ENCODE data around the gene C4orf46.
"Not testable (repeated sequence)": the region's sequence is repeated elsewhere in the genome, so short reads cannot be mapped to it uniquely, and the experiment has no call there.

C4orf46 gene

DNA sequence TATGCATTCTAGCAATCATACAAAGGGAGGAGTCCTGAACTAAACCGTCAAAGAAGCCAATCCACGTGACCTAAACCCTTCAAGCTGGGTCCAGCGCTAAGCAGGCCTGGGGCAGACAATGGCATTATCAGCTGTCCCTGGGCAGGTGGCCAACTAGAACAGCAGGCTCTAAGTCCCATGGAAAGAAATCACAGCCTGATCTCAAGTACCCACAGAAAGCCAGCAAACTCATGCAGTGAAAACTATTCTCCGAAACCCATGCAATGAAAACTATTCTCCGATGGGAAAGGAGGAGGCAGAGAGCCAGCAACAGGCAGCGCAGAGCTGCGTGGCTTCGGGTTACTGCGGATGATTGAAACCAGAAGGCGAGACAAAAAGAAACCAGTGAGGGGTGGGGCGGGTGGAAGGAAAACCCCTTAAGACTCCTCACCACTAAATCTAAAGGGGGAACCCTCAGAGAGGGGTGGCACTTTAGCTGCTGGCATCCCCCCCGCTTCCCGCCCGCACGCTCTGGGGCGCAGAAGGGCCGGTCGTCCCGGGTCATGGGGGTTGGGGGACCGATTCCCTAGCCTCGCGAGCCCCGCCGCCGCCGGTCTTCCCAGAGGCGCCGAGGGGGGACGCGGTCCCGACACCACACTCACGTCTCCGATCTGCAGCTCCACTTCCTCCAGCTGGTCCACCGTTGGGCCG, 567 bp downstream of the C4orf46 start:
- H3K4me3 ChIP-seq (replicated peaks; ENCODE audit: low read depth, low read length), result peak overlapping the region; percentile 82
- DNase-seq (ENCODE audit: extremely low read depth, low read depth), result peak; percentile 51
- TF ChIP-seq CTCF (IDR thresholded peaks at IDR 0.05; ENCODE audit: low read depth, low read length, missing control alignments), result no peak

GRCh38 chr4:158669310-158669709, 2.4 kb downstream of the C4orf46 start:
- DNase-seq (ENCODE audit: extremely low read depth, low read depth), result no peak
- no peak overlapping the region for H3K4me3 ChIP-seq (replicated peaks; ENCODE audit: low read depth, low read length)
- TF ChIP-seq CTCF (IDR thresholded peaks at IDR 0.05; ENCODE audit: low read depth, low read length, missing control alignments), result no peak

DNA sequence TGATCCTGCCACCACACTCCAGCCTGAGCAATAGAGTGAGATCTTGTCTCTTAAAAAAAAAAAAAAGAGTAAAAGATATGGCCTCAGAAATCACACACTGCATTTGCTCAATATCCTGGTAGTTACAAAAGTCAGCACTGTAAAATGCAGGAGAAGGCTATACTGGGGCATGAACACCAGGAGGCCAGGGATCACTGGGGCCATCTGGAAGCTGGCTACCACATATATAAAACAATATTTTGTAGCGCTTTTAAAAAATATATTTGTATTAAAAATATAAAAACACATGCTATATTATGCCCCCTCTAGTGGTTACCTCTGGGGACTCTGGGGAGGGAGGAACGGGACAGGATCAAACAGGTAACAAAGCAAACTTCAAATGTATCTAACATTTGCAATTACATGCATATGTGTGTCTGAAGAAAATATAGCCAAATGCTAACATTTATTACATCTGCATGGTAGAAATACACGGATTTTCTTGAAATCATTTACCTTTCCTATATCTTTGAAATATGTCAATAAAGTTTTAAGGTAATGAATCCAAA, 4.0 kb downstream of the C4orf46 start:
- peak; percentile 3 for DNase-seq (ENCODE audit: extremely low read depth, low read depth)
- peak; percentile 69 for TF ChIP-seq CTCF (IDR thresholded peaks at IDR 0.05; ENCODE audit: low read depth, low read length, missing control alignments)
- H3K4me3 ChIP-seq (replicated peaks; ENCODE audit: low read depth, low read length), result no peak overlapping the region

DNA sequence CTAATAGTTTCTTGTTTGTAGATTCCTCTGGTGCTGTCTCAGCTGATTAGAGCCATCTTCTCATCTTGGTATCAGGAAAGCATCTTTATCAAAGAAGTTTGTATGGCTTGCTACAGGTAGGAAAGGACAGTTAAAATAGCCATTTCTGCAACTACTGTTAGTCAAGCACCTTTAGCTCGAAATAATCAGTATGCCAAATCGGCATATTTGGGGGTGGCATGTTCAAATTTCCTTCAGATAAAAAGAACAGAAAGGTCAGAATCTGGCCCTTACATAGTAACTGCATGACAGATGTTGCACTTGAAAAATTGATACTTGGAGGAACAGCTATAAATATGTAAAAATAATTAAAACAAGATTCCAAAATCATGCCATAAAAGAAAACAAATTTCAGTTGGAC, 4.8 kb downstream of the C4orf46 start:
- no peak for DNase-seq (ENCODE audit: extremely low read depth, low read depth)
- no peak overlapping the region for H3K4me3 ChIP-seq (replicated peaks; ENCODE audit: low read depth, low read length)
- no peak for TF ChIP-seq CTCF (IDR thresholded peaks at IDR 0.05; ENCODE audit: low read depth, low read length, missing control alignments)

GRCh38 chr4:158664806-158665205, 6.9 kb downstream of the C4orf46 start:
- no peak overlapping the region for H3K4me3 ChIP-seq (replicated peaks; ENCODE audit: low read depth, low read length)
- DNase-seq (ENCODE audit: extremely low read depth, low read depth), result no peak
- no peak for TF ChIP-seq CTCF (IDR thresholded peaks at IDR 0.05; ENCODE audit: low read depth, low read length, missing control alignments)

- not testable (repeated sequence) for H3K4me3 ChIP-seq (replicated peaks; ENCODE audit: low read depth, low read length); DNase-seq (ENCODE audit: extremely low read depth, low read depth)
Measured at GRCh38 chr4:158663707-158664625, 7.7 kb downstream of the C4orf46 start.

- DNase-seq (ENCODE audit: extremely low read depth, low read depth); H3K4me3 ChIP-seq (replicated peaks; ENCODE audit: low read depth, low read length): not testable (repeated sequence)
Measured at GRCh38 chr4:158663255-158663654, 8.4 kb downstream of the C4orf46 start.
